HK-2 (cell line): ENCODE results near the gene CRY1.
A peak's percentile ranks its signal among the peaks of the same experiment; 100 is the strongest.
"Not testable (repeated sequence)": the region's sequence is repeated elsewhere in the genome, so short reads cannot be mapped to it uniquely, and the experiment has no call there.

Experiments
- DNase-seq: peaks from one replicate; pipeline ENCODE4 v3.0.0-alpha.2; 2018; ENCODE audit not compliant: unreplicated experiment

The CRY1 gene

GRCh38 chr12:107007411-107007810 is 85.9 kb downstream of the CRY1 start:
- no peak for DNase-seq

- DNase-seq = not testable (repeated sequence)
Observed at GRCh38 chr12:107002665-107003064, 90.7 kb downstream of the CRY1 start.

- DNase-seq = no peak
Observed at GRCh38 chr12:106999446-106999845, 93.9 kb downstream of the CRY1 start.

GRCh38 chr12:106997916-106998315 is 95.4 kb downstream of the CRY1 start:
- DNase-seq = no peak

- not testable (repeated sequence) for DNase-seq
Observed at GRCh38 chr12:106996102-106996501, 97.2 kb downstream of the CRY1 start.

GRCh38 chr12:106994579-106995220 is 98.6 kb downstream of the CRY1 start:
- DNase-seq = no peak

- DNase-seq = no peak
Observed at GRCh38 chr12:106987846-106988245, 105.5 kb downstream of the CRY1 start.

GRCh38 chr12:106986625-106987389 is 106.5 kb downstream of the CRY1 start, which contains the start of gene MTERF2:
MTERF2 (minus strand) TSS chr12:106987146; CDS start chr12:106978714, 8,432 bp downstream.
- peak; percentile 96 for DNase-seq

- no peak for DNase-seq
Observed at GRCh38 chr12:106986135-106986534, 107.2 kb downstream of the CRY1 start.

- no peak for DNase-seq
Observed at GRCh38 chr12:106985479-106985878, 107.9 kb downstream of the CRY1 start.

- no peak for DNase-seq
Observed at GRCh38 chr12:106984588-106985137, 108.7 kb downstream of the CRY1 start.

GRCh38 chr12:106982229-106982628 is 111.1 kb downstream of the CRY1 start:
- DNase-seq = no peak

- DNase-seq = no peak
Observed at GRCh38 chr12:106981788-106982187, 111.6 kb downstream of the CRY1 start.

- no peak for DNase-seq
Observed at GRCh38 chr12:106980944-106981343, 112.4 kb downstream of the CRY1 start.

- DNase-seq = no peak
Observed at GRCh38 chr12:106978035-106978800, 115.1 kb downstream of the CRY1 start.

- no peak for DNase-seq
Observed at GRCh38 chr12:106976668-106977067, 116.7 kb downstream of the CRY1 start.

- no peak for DNase-seq
Observed at GRCh38 chr12:106975993-106976658, 117.2 kb downstream of the CRY1 start.

- no peak for DNase-seq
Observed at GRCh38 chr12:106975098-106975497, 118.3 kb downstream of the CRY1 start.

GRCh38 chr12:106974511-106974910 is 118.8 kb downstream of the CRY1 start:
- DNase-seq = no peak

GRCh38 chr12:106973545-106973944 is 119.8 kb downstream of the CRY1 start:
- no peak for DNase-seq

GRCh38 chr12:106971065-106971464 is 122.3 kb downstream of the CRY1 start:
- DNase-seq = no peak

- DNase-seq = no peak
Observed at GRCh38 chr12:106964526-106964925, 128.8 kb downstream of the CRY1 start.
